H1 (cell line): ENCODE data around the gene TLE5. TPM values are rescaled to one million over a fixed set of nuclear protein-coding genes. Genes with fewer than 3 reads are reported as not detected.

Experiments used
- CTCF ChIA-PET: fragments of 300-600 bp; sonication (Branson Sonifier 250); formaldehyde crosslinking; loops from one replicate; lab custom pipeline; 2021; ENCODE audit not compliant: partially characterized antibody; lab: Charles Lee
- POLR2A ChIA-PET: fragments of 300-600 bp; sonication (Branson Sonifier 250); formaldehyde crosslinking; loops from one replicate; lab custom pipeline; 2021; ENCODE audit warnings: inconsistent platforms; ENCODE audit not compliant: partially characterized antibody; lab: Charles Lee
- DNase-seq, 2 experiments: peaks; one replicate each; pipeline versions ENCODE4 v3.0.0 to v3.0.0-alpha.2; 2010 to 2022; ENCODE audit warnings: low spot score in 2 of 2, low read depth in 1 of 2, mixed read lengths in 1 of 2
- FAIRE-seq: peaks from 2 replicates; lab custom pipeline; 2011; peaks lifted over from hg19 to GRCh38; lab: Jason Lieb, UNC
- H2AFZ ChIP-seq: 2 replicates; pipeline ENCODE4 v1.8.1; 2012; ENCODE audit warnings: low read length, inconsistent platforms
- H2AK5ac ChIP-seq: 2 replicates; pipeline ENCODE4 v1.6.1; 2013; ENCODE audit warnings: low read depth, low read length
- H2BK120ac ChIP-seq: replicated peaks from 2 replicates; pipeline ENCODE3; 2013; ENCODE audit warnings: low read depth, low read length, inconsistent platforms
- H2BK12ac ChIP-seq: 2 replicates; pipeline ENCODE4 v1.6.1; 2013; ENCODE audit warnings: low read depth, low read length
- H2BK15ac ChIP-seq: 2 replicates; pipeline ENCODE4 v1.6.1; 2013; ENCODE audit warnings: low read length
- H2BK20ac ChIP-seq: 2 replicates; pipeline ENCODE4 v1.6.1; 2013; ENCODE audit warnings: low read length
- H2BK5ac ChIP-seq: 2 replicates; pipeline ENCODE4 v1.6.1; 2013; ENCODE audit warnings: low read depth, low read length
- H3K14ac ChIP-seq: 2 replicates; pipeline ENCODE4 v1.6.1; 2013; ENCODE audit warnings: inconsistent platforms; ENCODE audit not compliant: insufficient read length
- H3K18ac ChIP-seq: 2 replicates; pipeline ENCODE4 v1.6.1; 2013; ENCODE audit warnings: low read length; ENCODE audit errors: extremely low read depth
- H3K23ac ChIP-seq: 2 replicates; pipeline ENCODE4 v1.6.1; 2013; ENCODE audit warnings: inconsistent platforms; ENCODE audit not compliant: insufficient read length
- H3K23me2 ChIP-seq: 2 replicates; pipeline ENCODE4 v1.6.1; 2013; ENCODE audit warnings: low read depth, low read length
- H3K27ac ChIP-seq: 2 replicates; pipeline ENCODE4 v1.6.1; 2011; ENCODE audit warnings: low read depth, low read length, inconsistent platforms
- H3K27me3 ChIP-seq, 4 experiments: replicated peaks in 1 of 4; 1 replicate in 1 of 4; 2 replicates in 3 of 4; pipeline versions ENCODE4 v1.6.1 to v1.8.1; 2011 to 2013; ENCODE audit warnings: low read length in 3 of 4, mild to moderate bottlenecking in 3 of 4, inconsistent platforms in 2 of 4, mixed read lengths in 2 of 4, moderate library complexity in 1 of 4; ENCODE audit not compliant: control insufficient read depth in 3 of 4, insufficient read depth in 3 of 4; ENCODE audit errors: extremely low read depth in 1 of 4
- H3K36me3 ChIP-seq, 4 experiments: 2 replicates each; pipeline versions ENCODE4 v1.6.1 to v1.8.1; 2011 to 2013; ENCODE audit warnings: mild to moderate bottlenecking in 4 of 4, low read length in 3 of 4, moderate library complexity in 2 of 4, control low read depth in 1 of 4, inconsistent platforms in 1 of 4; ENCODE audit not compliant: insufficient read depth in 4 of 4, control insufficient read depth in 2 of 4
- H3K4ac ChIP-seq: replicated peaks from 2 replicates; pipeline ENCODE3; 2013; ENCODE audit warnings: low read length, low read depth, mixed read lengths, inconsistent platforms; ENCODE audit not compliant: insufficient read length
- H3K4me1 ChIP-seq, 4 experiments: replicated peaks in 1 of 4; 1 replicate in 1 of 4; 2 replicates in 3 of 4; pipeline versions ENCODE4 v1.6.1 to v1.8.1; 2011 to 2013; ENCODE audit warnings: low read length in 3 of 4, inconsistent platforms in 2 of 4, mixed read lengths in 1 of 4; ENCODE audit not compliant: insufficient read depth in 4 of 4, control insufficient read depth in 3 of 4
- H3K4me2 ChIP-seq, 2 experiments: 2 replicates each; pipeline versions ENCODE4 v1.6.1 to v1.8.1; 2011 to 2013; ENCODE audit warnings: low read depth in 2 of 2, low read length in 2 of 2, control low read depth in 1 of 2, inconsistent platforms in 1 of 2, mild to moderate bottlenecking in 1 of 2; ENCODE audit not compliant: insufficient read depth in 1 of 2
- H3K4me3 ChIP-seq, 4 experiments: fragments of 200-600, 300-600 bp in 1 of 4; sonication (generic), shearing (Covaris generic), sonication (Bioruptor Twin) in 1 of 4; 2 replicates each; pipeline versions ENCODE4 v1.5.1 to v1.8.1; 2011 to 2016; ENCODE audit warnings: low read length in 4 of 4, low read depth in 3 of 4, control low read depth in 2 of 4, inconsistent platforms in 2 of 4, mild to moderate bottlenecking in 2 of 4, mixed read lengths in 1 of 4, moderate library complexity in 1 of 4; ENCODE audit not compliant: insufficient read depth in 2 of 4; ENCODE audit errors: extremely low read depth in 1 of 4
- H3K56ac ChIP-seq: replicated peaks from 2 replicates; pipeline ENCODE3; 2013; ENCODE audit warnings: low read depth, mild to moderate bottlenecking, mixed read lengths, low read length, inconsistent platforms; ENCODE audit not compliant: insufficient read length
- H3K79me1 ChIP-seq: 2 replicates; pipeline ENCODE4 v1.6.1; 2013; ENCODE audit warnings: low read depth, low read length, control low read depth
- H3K79me2 ChIP-seq, 2 experiments: 2 replicates each; pipeline versions ENCODE4 v1.6.1 to v1.8.1; 2012 to 2013; ENCODE audit warnings: low read length in 2 of 2, mild to moderate bottlenecking in 2 of 2, inconsistent platforms in 1 of 2; ENCODE audit not compliant: insufficient read depth in 2 of 2, control insufficient read depth in 1 of 2
- H3K9ac ChIP-seq, 4 experiments: replicated peaks in 1 of 4; 1 replicate in 1 of 4; 2 replicates in 3 of 4; pipeline versions ENCODE4 v1.6.1 to v1.8.1; 2011 to 2013; ENCODE audit warnings: low read depth in 3 of 4, low read length in 3 of 4, control low read depth in 2 of 4, mild to moderate bottlenecking in 2 of 4, moderate library complexity in 2 of 4, inconsistent platforms in 1 of 4; ENCODE audit errors: extremely low read depth in 1 of 4
- H3K9me3 ChIP-seq, 2 experiments: 2 replicates each; pipeline versions ENCODE4 v1.6.1 to v1.8.1; 2012 to 2013; ENCODE audit warnings: mild to moderate bottlenecking in 2 of 2, moderate library complexity in 2 of 2, control low read depth in 1 of 2, inconsistent platforms in 1 of 2, low read depth in 1 of 2, low read length in 1 of 2, mixed read lengths in 1 of 2; ENCODE audit not compliant: insufficient read depth in 2 of 2
- H4K20me1 ChIP-seq, 2 experiments: replicated peaks in 1 of 2; 2 replicates each; pipeline versions ENCODE3 to v1.8.1; 2011 to 2013; ENCODE audit warnings: inconsistent platforms in 2 of 2, low read length in 2 of 2, mild to moderate bottlenecking in 1 of 2; ENCODE audit not compliant: insufficient read depth in 2 of 2, control insufficient read depth in 1 of 2
- H4K5ac ChIP-seq: 2 replicates; pipeline ENCODE4 v1.6.1; 2013; ENCODE audit warnings: low read length, low read depth, mixed read lengths, inconsistent platforms; ENCODE audit not compliant: insufficient read length
- H4K8ac ChIP-seq: 2 replicates; pipeline ENCODE4 v1.8.0; 2013; ENCODE audit warnings: mild to moderate bottlenecking, moderate library complexity, low read length, inconsistent platforms; ENCODE audit not compliant: insufficient read depth; ENCODE audit errors: extremely low read depth
- H4K91ac ChIP-seq: replicated peaks from 2 replicates; pipeline ENCODE3; 2013; ENCODE audit warnings: low read length, mixed read lengths, inconsistent platforms; ENCODE audit not compliant: insufficient read length
- CBX8 ChIP-seq: fragments of 300-800, 300-1000 bp; sonication (generic); IDR thresholded peaks from 2 replicates; pipeline ENCODE4 v1.7.1; 2016; ENCODE audit warnings: low read depth, low read length, borderline replicate concordance
- CEBPB ChIP-seq: IDR thresholded peaks from 2 replicates; pipeline ENCODE4 v1.6.1; 2012; ENCODE audit warnings: low read depth, low read length
- CHD1 ChIP-seq: IDR thresholded peaks from 2 replicates; pipeline ENCODE4 v1.6.1; 2012; ENCODE audit warnings: low read depth, low read length, improper control_type of control experiment
- CTBP2 ChIP-seq: IDR thresholded peaks from 2 replicates; pipeline ENCODE4 v1.7.0; 2011; ENCODE audit warnings: borderline replicate concordance, mild to moderate bottlenecking, moderate library complexity, mixed read lengths, low read length; ENCODE audit not compliant: insufficient read depth, insufficient read length
- EP300 ChIP-seq, 2 experiments: IDR thresholded peaks; 1 replicate in 1 of 2; 2 replicates in 1 of 2; pipeline ENCODE4 v1.6.1; 2011 to 2012; ENCODE audit warnings: low read depth in 2 of 2, low read length in 2 of 2, mild to moderate bottlenecking in 2 of 2, borderline replicate concordance in 1 of 2, inconsistent platforms in 1 of 2, moderate library complexity in 1 of 2
- JUND ChIP-seq: IDR thresholded peaks from 2 replicates; pipeline ENCODE4 v1.6.1; 2011; ENCODE audit warnings: mild to moderate bottlenecking, improper control_type of control experiment, low read length
- KDM5A ChIP-seq: fragments of 200-600 bp; IDR thresholded peaks from 2 replicates; pipeline ENCODE4 v1.7.1; 2012; ENCODE audit warnings: mild to moderate bottlenecking, low read length, inconsistent platforms, mixed read lengths
- RXRA ChIP-seq: IDR thresholded peaks from 2 replicates; pipeline ENCODE4 v1.6.1; 2011; ENCODE audit warnings: low read depth, mild to moderate bottlenecking, low read length, moderate library complexity; ENCODE audit not compliant: insufficient read depth
- SP2 ChIP-seq: IDR thresholded peaks from 2 replicates; pipeline ENCODE4 v1.6.1; 2012; ENCODE audit warnings: mild to moderate bottlenecking, low read length, inconsistent platforms
- SRF ChIP-seq: IDR thresholded peaks from 2 replicates; pipeline ENCODE4 v1.6.1; 2011; ENCODE audit warnings: mild to moderate bottlenecking, low read depth, low read length, moderate library complexity
- TAF1 ChIP-seq: IDR thresholded peaks from 2 replicates; pipeline ENCODE4 v1.6.1; 2011; ENCODE audit warnings: mild to moderate bottlenecking, low read depth, low read length
- TEAD4 ChIP-seq: IDR thresholded peaks from 2 replicates; pipeline ENCODE4 v1.6.1; 2012; ENCODE audit warnings: low read depth, low read length, inconsistent platforms, mixed read lengths
- WGBS, 2 experiments: shearing (Covaris generic) in 1 of 2; methylation state at CpG; one replicate each; pipeline versions ENCODE4 v1.1.6 to v1.1.7; 2013 to 2015; ENCODE audit warnings: low lambda C conversion rate in 2 of 2, mixed read lengths in 2 of 2, inconsistent platforms in 1 of 2, low coverage in 1 of 2, missing lambda C conversion rate in 1 of 2; ENCODE audit not compliant: insufficient replicate concordance in 2 of 2, insufficient coverage in 1 of 2, insufficient read length in 1 of 2; ENCODE audit errors: extremely low coverage in 1 of 2, missing lambda C conversion rate in 1 of 2; 5-methylcytosine and 5-hydroxymethylcytosine counted together
- polyA plus RNA-seq, 7 experiments: library from polyadenylated mRNA; depleted of rRNA in 3 of 7; stranded (reverse) in 5 of 7; unstranded in 2 of 7; fragments of >200 nt in 5 of 7; fragments of 200-250 nt in 2 of 7; gene quantifications; 1 replicate in 5 of 7; 2 replicates in 1 of 7; 4 replicates in 1 of 7; pipeline versions ENCODE4 v1.2.1 to v1.2.3, GENCODE V29; 2011 to 2013; ENCODE audit warnings: missing spikeins in 2 of 7, mixed read lengths in 2 of 7
- total RNA-seq: library from RNA; stranded (reverse); fragmentation: NEBNext Ultra II Directional; extraction: Animal tissue kit (Norgen Biotek cat#: 25700); gene quantifications from 2 replicates; pipeline ENCODE4 v1.2.1, GENCODE V29; 2021

The TLE5 gene
- total and polyA plus RNA-seq, 2 of the 8 experiments (the other 6 are each of a cell fraction or from before 2014, with no cell fraction given) = 187 to 285 TPM

GRCh38 chr19:3095441-3096191, 33.3 kb upstream of the TLE5 start:
- Histone ChIP-seq H3K9ac (peak overlapping the region in 2 of 4 experiments; percentile 19 to 25; a peak in 3 of 7 replicates), H2AK5ac (no peak overlapping the region), H3K4me2 (peak overlapping the region; percentile 64 to 96), H2AFZ (no peak overlapping the region), H3K18ac (peak overlapping the region; percentile 28; the same call in 1 of the 2 replicates), H3K4me1 (peaks cover 3 to 18% (median 15%) of the 10 kb centered on the region in 4 experiments; a peak in 6 of 7 replicates), H3K4me3 (peak overlapping the region; percentile 74 to 82 (median 79); a peak in 7 of 8 replicates), H2BK20ac (no peak overlapping the region), H3K27ac (no peak overlapping the region), H4K91ac (no peak overlapping the region), H3K23ac (no peak overlapping the region), H4K8ac (peak overlapping the region; percentile 45; the same call in 1 of the 2 replicates), H3K56ac (no peak overlapping the region), H3K23me2 (peaks cover 13% of the 10 kb centered on the region; the same call in 1 of the 2 replicates), H2BK15ac (no peak overlapping the region), H4K20me1 (peaks cover 12 to 36% of the 10 kb centered on the region in 2 experiments), H2BK12ac (no peak overlapping the region), H3K4ac (no peak overlapping the region), H3K79me1 (peaks cover 5% of the 10 kb centered on the region), H3K14ac (no peak overlapping the region), H3K9me3 (no peaks in the 10 kb centered on the region), H3K79me2 (peaks cover 2 to 55% of the 10 kb centered on the region in 2 experiments; a peak in 3 of 4 replicates), H4K5ac (no peak overlapping the region), H3K36me3 (no peaks in the 10 kb centered on the region), H2BK120ac (no peak overlapping the region), H3K27me3 (no peaks in the 10 kb centered on the region), H2BK5ac (no peak overlapping the region; the same call in 1 of the 2 replicates)
- peak; percentile 44 to 68 for DNase-seq
- CTCF ChIA-PET = interaction anchor here (0.6 to 20.0 kb wide), 8 partner anchors 8 to 652 kb away, joined by 3 to 339 read pairs (median 4); no protein-coding TSS in a partner anchor
- WGBS, 2 experiments = 11% methylated on average over 19 of the region's 31 CpGs; no CpG with 5 or more reads in 1 of the 2 experiments
- no peak for FAIRE-seq
- POLR2A ChIA-PET = interaction anchor here (0.6 to 1.4 kb wide), 4 partner anchors 24 to 554 kb away, joined by 3 to 4 read pairs (median 4); no protein-coding TSS in a partner anchor
- no peak for TF ChIP-seq JUND
- peak; percentile 61; the same call in 1 of the 2 replicates for TF ChIP-seq SRF
- no peak for TF ChIP-seq CTBP2
- TF ChIP-seq RXRA = no peak
- TF ChIP-seq SP2 = no peak
- no peak for TF ChIP-seq KDM5A
- no peak for TF ChIP-seq CBX8
- TF ChIP-seq CEBPB = no peak
- TF ChIP-seq CHD1 = no peak
- no peak for TF ChIP-seq TAF1
- no peak for TF ChIP-seq TEAD4
- no peak for TF ChIP-seq EP300 (IDR thresholded peaks at IDR 0.05; ENCODE audit: borderline replicate concordance in 1 of 2, low read depth in 2 of 2, low read length in 2 of 2)
